GM10847 (cell line): Measurements from ENCODE around the gene ZNF862.

Experiments used
- POLR2A ChIP-seq: IDR thresholded peaks from 2 replicates; pipeline ENCODE4 v1.6.1; 2011; ENCODE audit not compliant: insufficient read length; ENCODE audit errors: extremely low read depth

ZNF862 gene

GRCh38 chr7:149818536-149818840 lies 19.7 kb upstream of the ZNF862 start:
- no peak for TF ChIP-seq POLR2A

GRCh38 chr7:149819141-149819960 lies 18.8 kb upstream of the ZNF862 start:
- no peak for TF ChIP-seq POLR2A

- TF ChIP-seq POLR2A: no peak
Observed at GRCh38 chr7:149819961-149820340, 18.2 kb upstream of the ZNF862 start.

GRCh38 chr7:149820622-149821190 lies 17.5 kb upstream of the ZNF862 start:
- no peak for TF ChIP-seq POLR2A

GRCh38 chr7:149821191-149822148 lies 16.7 kb upstream of the ZNF862 start:
- no peak for TF ChIP-seq POLR2A

- TF ChIP-seq POLR2A: no peak
Observed at GRCh38 chr7:149822353-149822943, 15.7 kb upstream of the ZNF862 start.

- no peak for TF ChIP-seq POLR2A
Observed at GRCh38 chr7:149823191-149823630, 15.0 kb upstream of the ZNF862 start.

GRCh38 chr7:149823631-149824199 lies 14.5 kb upstream of the ZNF862 start:
- TF ChIP-seq POLR2A: no peak

GRCh38 chr7:149824301-149824741 lies 13.9 kb upstream of the ZNF862 start:
- TF ChIP-seq POLR2A: no peak

GRCh38 chr7:149824748-149825566 lies 13.2 kb upstream of the ZNF862 start:
- no peak for TF ChIP-seq POLR2A

- no peak for TF ChIP-seq POLR2A
Observed at GRCh38 chr7:149825567-149826343, 12.4 kb upstream of the ZNF862 start.

- no peak for TF ChIP-seq POLR2A
Observed at GRCh38 chr7:149826344-149827088, 11.7 kb upstream of the ZNF862 start.
